Adrenal gland (tissue), 12 donors: ENCODE measurements around the gene SLC4A7. TPM values are rescaled to one million over a fixed set of nuclear protein-coding genes. Genes with fewer than 3 reads are reported as not detected.

Source experiments
- DNase-seq, 7 donors: peaks; one replicate each; pipeline ENCODE4 v3.0.0-alpha.2; 2019 to 2020
- H3K27ac ChIP-seq, 5 donors: fragments of 200-600 bp; sonication (generic) in 4 of 5; 1 replicate in 3 of 5; 2 replicates in 2 of 5; pipeline versions ENCODE4 v1.5.1 to v1.8.0; 2016 to 2020; ENCODE audit warnings: mild to moderate bottlenecking in 1 of 5
- H3K27me3 ChIP-seq: fragments of 200-600 bp; 2 replicates; pipeline ENCODE4 v1.8.0; 2021
- H3K36me3 ChIP-seq, 2 donors: fragments of 200-600 bp; replicated peaks in 1 of 2; 1 replicate in 1 of 2; 2 replicates in 1 of 2; pipeline versions ENCODE4 v1.5.1 to v1.8.0; 2018 to 2022
- H3K4me1 ChIP-seq, 2 donors: fragments of 200-600 bp; replicated peaks in 1 of 2; 1 replicate in 1 of 2; 2 replicates in 1 of 2; pipeline versions ENCODE4 v1.5.1 to v1.8.0; 2018 to 2021
- H3K4me3 ChIP-seq, 4 donors: fragments of 200-600 bp; sonication (generic) in 3 of 4; one replicate each; pipeline ENCODE4 v1.5.1; 2016 to 2018
- H3K9me3 ChIP-seq, 3 donors: fragments of 200-600 bp; sonication (generic) in 1 of 3; replicated peaks in 1 of 3; 1 replicate in 2 of 3; 2 replicates in 1 of 3; pipeline versions ENCODE4 v1.5.1 to v1.8.0; 2016 to 2021
- POLR2A ChIP-seq, 2 donors: fragments of 450-650 bp; IDR thresholded peaks; one replicate each; pipeline ENCODE4 v1.6.1; 2017; ENCODE audit warnings: antibody characterized with exemption in 2 of 2, mild to moderate bottlenecking in 2 of 2, moderate library complexity in 1 of 2
- WGBS, 4 donors: extraction: QIAGEN DNeasy Blood & Tissue Kit in 2 of 4; methylation state at CpG; one replicate each; pipeline versions ENCODE4 v1.1.5 to v1.1.7; 2013 to 2017; 5-methylcytosine and 5-hydroxymethylcytosine counted together
- intact Hi-C, 2 donors: fragments of 100-400 bp; cut with DNase I; formaldehyde crosslinking; loops; one replicate each; pipeline versions ENCODE4 v1.14.1 to v1.15.0; 2022 to 2023
- polyA plus RNA-seq, 3 donors: library from polyadenylated mRNA; stranded (reverse); fragments of 200-250 nt in 2 of 3; fragments of 350-450 nt in 1 of 3; fragmentation: Illumina TruSeq in 1 of 3; extraction: RNeasy Lipid Tissue Mini Kit (QIAGEN cat#74804) in 1 of 3; gene quantifications; one replicate each; pipeline ENCODE4 v1.2.3, GENCODE V29; 2013 to 2014
- total RNA-seq, 9 donors: library from RNA; depleted of rRNA in 4 of 9; stranded (reverse); fragments of >200 nt in 4 of 9; fragments of 120-200 nt in 1 of 9; fragmentation: NEBNext Ultra II Directional in 1 of 9; extraction: Animal tissue kit (Norgen Biotek cat#: 25700) in 1 of 9; gene quantifications; one replicate each; pipeline versions ENCODE4 v1.1.0 to v1.2.4, GENCODE V29; 2013 to 2023
- TF ChIP-seq, protein P1 (sequence below), 6 experiments: fragments of 450-650 bp in 4 of 6; fragments of 200-600 bp in 2 of 6; sonication (generic) in 1 of 6; IDR thresholded peaks; 1 replicate in 5 of 6; 2 replicates in 1 of 6; pipeline versions ENCODE4 v1.5.1 to v1.8.0; 2016 to 2021; ENCODE audit warnings: antibody characterized with exemption in 6 of 6, mild to moderate bottlenecking in 2 of 6, moderate library complexity in 1 of 6
- donor health status: healthy with polysubstance abuse.
- donor health status: Bipolar disorder and iron deficiency.
- donor health status: DM: yes; HTN: yes; CAD: no.
- donor health status: DM: no; HTN: no; CAD: no.
- donor health status: DM: no; HTN: no; CAD: no.
- donor health status: DM: yes; HTN: yes; CAD: no.

Gene SLC4A7
- total and polyA plus RNA-seq, 12 donors = 2.7 to 34.5 (median 11.6) TPM

DNA sequence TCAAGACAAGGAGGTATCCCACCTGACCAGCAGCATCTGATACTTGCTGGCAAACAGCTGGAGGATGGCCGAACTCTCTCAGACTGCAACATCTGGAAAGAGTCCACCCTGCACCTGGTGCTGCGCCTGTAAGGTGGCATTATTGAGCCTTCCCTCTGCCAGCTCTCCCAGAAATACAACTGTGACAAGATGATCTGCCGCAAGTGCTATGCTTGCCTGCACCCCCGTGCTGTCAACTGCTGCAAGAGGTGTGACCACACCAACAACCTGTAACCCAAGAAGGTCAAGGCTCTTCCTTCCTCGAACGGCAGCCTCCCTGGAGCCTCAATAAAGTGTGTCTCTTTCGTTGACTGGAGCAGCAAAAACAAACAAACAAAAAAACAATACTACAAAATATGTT, 2.2 kb upstream of the SLC4A7 start:
- WGBS, 4 donors = 67 to 85% (median 83%) methylated on average over 5 to 7 of the region's 7 CpGs
- Histone ChIP-seq H3K27me3 (no peaks in the 10 kb centered on the region), H3K27ac (no peak overlapping the region), H3K4me3 (no peak overlapping the region), H3K36me3 (no peaks in the 10 kb centered on the region), H3K9me3 (no peaks in the 10 kb centered on the region), H3K4me1 (peaks cover 0 to 11% of the 10 kb centered on the region in 2 donors)
- intact Hi-C loops = loop anchor here (10.0 kb wide), 1 partner anchor 168 kb away; no protein-coding TSS in a partner anchor
- TF ChIP-seq, protein P1, sequence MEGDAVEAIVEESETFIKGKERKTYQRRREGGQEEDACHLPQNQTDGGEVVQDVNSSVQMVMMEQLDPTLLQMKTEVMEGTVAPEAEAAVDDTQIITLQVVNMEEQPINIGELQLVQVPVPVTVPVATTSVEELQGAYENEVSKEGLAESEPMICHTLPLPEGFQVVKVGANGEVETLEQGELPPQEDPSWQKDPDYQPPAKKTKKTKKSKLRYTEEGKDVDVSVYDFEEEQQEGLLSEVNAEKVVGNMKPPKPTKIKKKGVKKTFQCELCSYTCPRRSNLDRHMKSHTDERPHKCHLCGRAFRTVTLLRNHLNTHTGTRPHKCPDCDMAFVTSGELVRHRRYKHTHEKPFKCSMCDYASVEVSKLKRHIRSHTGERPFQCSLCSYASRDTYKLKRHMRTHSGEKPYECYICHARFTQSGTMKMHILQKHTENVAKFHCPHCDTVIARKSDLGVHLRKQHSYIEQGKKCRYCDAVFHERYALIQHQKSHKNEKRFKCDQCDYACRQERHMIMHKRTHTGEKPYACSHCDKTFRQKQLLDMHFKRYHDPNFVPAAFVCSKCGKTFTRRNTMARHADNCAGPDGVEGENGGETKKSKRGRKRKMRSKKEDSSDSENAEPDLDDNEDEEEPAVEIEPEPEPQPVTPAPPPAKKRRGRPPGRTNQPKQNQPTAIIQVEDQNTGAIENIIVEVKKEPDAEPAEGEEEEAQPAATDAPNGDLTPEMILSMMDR (IDR thresholded peaks at IDR 0.05) = no peak
- TF ChIP-seq POLR2A (IDR thresholded peaks at IDR 0.05) = no peak
- no peak for DNase-seq

DNA sequence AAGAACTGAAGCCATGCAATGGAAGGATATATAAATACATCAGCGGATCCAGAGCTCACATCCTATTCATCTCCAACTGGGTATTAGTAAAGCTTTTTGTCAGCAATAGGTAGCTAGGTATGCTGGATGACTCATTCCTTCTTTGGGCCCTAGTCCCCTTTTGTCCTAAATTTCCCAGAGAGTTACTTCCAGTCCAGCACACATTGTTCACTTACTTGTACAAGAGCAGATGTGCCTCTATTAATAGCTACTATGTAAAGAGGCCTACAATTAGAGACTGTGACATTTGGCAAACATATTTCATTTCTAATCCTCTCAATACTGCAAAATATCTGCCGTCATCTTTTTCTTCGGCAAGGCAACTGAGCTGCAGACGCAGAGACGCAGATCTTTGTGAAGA, 1.7 kb upstream of the SLC4A7 start:
- intact Hi-C loops = loop anchor here (10.0 kb wide), 1 partner anchor 169 kb away; no protein-coding TSS in a partner anchor
- Histone ChIP-seq H3K27me3 (no peaks in the 10 kb centered on the region), H3K9me3 (no peaks in the 10 kb centered on the region), H3K4me1 (peaks cover 0 to 11% of the 10 kb centered on the region in 2 donors), H3K4me3 (no peak overlapping the region), H3K27ac (no peak overlapping the region), H3K36me3 (no peaks in the 10 kb centered on the region)
- no peak for TF ChIP-seq POLR2A (IDR thresholded peaks at IDR 0.05)
- TF ChIP-seq, protein P1 (IDR thresholded peaks at IDR 0.05) = no peak
- WGBS, 4 donors = 68 to 87% (median 83%) methylated on average over 5 of the region's 5 CpGs
- DNase-seq = no peak

- Histone ChIP-seq H3K4me1 (peaks cover 0 to 11% of the 10 kb centered on the region in 2 donors), H3K27ac (peak overlapping the region; percentile 81 to 98 (median 91)), H3K36me3 (no peaks in the 10 kb centered on the region), H3K27me3 (no peaks in the 10 kb centered on the region), H3K9me3 (no peaks in the 10 kb centered on the region), H3K4me3 (peak overlapping the region in 3 of 4 donors; percentile 57 to 98 (median 94))
- 0 to 2% (median 1%) methylated on average over 15 to 75 of the region's 75 CpGs for WGBS, 4 donors
- TF ChIP-seq POLR2A (IDR thresholded peaks at IDR 0.05) = peak in 1 of 2 donors; percentile 45
- TF ChIP-seq, protein P1 (IDR thresholded peaks at IDR 0.05) = no peak
- peak; percentile 52 to 74 (median 61) for DNase-seq
- intact Hi-C loops = loop anchor here (10.0 kb wide), 1 partner anchor 171 kb away; no protein-coding TSS in a partner anchor
Observed at GRCh38 chr3:27483117-27484014, 818 bp downstream of the SLC4A7 start.

DNA sequence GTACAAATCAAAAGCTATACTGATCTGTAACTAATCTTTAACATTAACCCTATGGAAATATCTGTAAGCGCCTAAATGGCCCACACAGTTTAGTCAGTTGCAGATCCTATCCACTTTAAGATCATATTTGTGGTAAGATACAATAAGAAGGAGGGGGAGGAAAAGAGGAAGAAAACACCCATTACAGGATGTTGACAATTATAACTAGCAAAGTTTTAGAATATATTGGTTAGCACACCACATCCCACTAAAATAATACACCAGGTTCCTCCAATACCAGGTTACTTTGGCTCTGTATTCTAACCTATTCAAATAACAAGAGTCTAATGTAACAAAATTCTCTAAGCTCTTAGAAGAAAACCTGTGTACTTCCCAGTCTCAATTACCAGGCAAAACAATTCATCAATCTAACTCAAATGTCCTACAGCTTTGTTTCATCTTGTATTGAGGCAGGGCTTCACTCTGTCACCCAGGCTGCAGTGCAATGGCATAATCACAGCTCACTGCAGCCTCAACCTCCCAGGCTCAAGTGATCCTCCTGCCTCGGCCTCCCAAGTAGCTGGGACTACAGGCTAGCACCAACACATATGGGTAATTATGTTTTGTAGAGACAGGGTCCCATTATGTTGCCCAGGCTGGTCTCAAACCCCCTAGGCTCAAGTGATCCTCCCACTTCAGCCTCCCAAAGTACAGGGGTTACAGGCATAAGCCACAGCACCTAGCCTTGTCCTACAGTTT, 4.2 kb downstream of the SLC4A7 start:
- Histone ChIP-seq H3K4me1 (peaks cover 0 to 11% of the 10 kb centered on the region in 2 donors), H3K9me3 (no peaks in the 10 kb centered on the region), H3K36me3 (no peaks in the 10 kb centered on the region), H3K27me3 (no peaks in the 10 kb centered on the region), H3K27ac (no peak overlapping the region), H3K4me3 (no peak overlapping the region)
- intact Hi-C loops = loop anchor here (10.0 kb wide), 2 partner anchors 165 to 175 kb away; no protein-coding TSS in a partner anchor
- TF ChIP-seq POLR2A (IDR thresholded peaks at IDR 0.05) = no peak
- TF ChIP-seq, protein P1 (IDR thresholded peaks at IDR 0.05) = no peak
- no peak for DNase-seq
- WGBS, 4 donors = 78 to 95% (median 90%) methylated on average over 2 of the region's 2 CpGs
